IMR-90 (cell line): ENCODE results near the gene PHACTR2. TPM values are rescaled to one million over a fixed set of nuclear protein-coding genes. Genes with fewer than 3 reads are reported as not detected.

Experiments used
- ATAC-seq: fragments of 200-7000 bp; cut with Tn5 transposase; 2 replicates; pipeline ENCODE4 v1.9.1; 2020; ENCODE audit warnings: low read depth, mild to moderate bottlenecking, moderate library complexity
- BruUV-seq: library from RNA; stranded (reverse); fragments of 400-500 nt; replicated peaks from 2 replicates; lab custom pipeline; 2021; lab: Mats Ljungman, UMichigan
- CTCF ChIA-PET: fragments of 300-600 bp; formaldehyde crosslinking; extraction: SDS; loops from one replicate; lab custom pipeline; 2021; ENCODE audit warnings: antibody characterized with exemption; lab: Yijun Ruan, JAX
- POLR2A ChIA-PET: fragments of 300-600 bp; sonication (Branson Sonifier 250); formaldehyde crosslinking; loops from one replicate; lab custom pipeline; 2022; ENCODE audit warnings: antibody characterized with exemption; ENCODE audit not compliant: unreplicated experiment; lab: Charles Lee
- DNase-seq: peaks from one replicate; pipeline ENCODE4 v3.0.0; 2013
- H2AFZ ChIP-seq: replicated peaks from 2 replicates; pipeline ENCODE3; 2013; ENCODE audit warnings: low read length, mild to moderate bottlenecking; ENCODE audit not compliant: poor library complexity
- H2AK5ac ChIP-seq: 2 replicates; pipeline ENCODE4 v1.6.1; 2013; ENCODE audit warnings: low read depth, low read length, inconsistent platforms
- H2AK9ac ChIP-seq: replicated peaks from 2 replicates; pipeline ENCODE3; 2013; ENCODE audit warnings: mild to moderate bottlenecking, low read depth, low read length, moderate library complexity; ENCODE audit not compliant: poor library complexity
- H2BK120ac ChIP-seq: 2 replicates; pipeline ENCODE4 v1.6.1; 2013; ENCODE audit warnings: low read depth, low read length, inconsistent platforms
- H2BK15ac ChIP-seq: 3 replicates; pipeline ENCODE4 v1.6.1; 2013; ENCODE audit warnings: low read depth, low read length, inconsistent platforms
- H2BK20ac ChIP-seq: 2 replicates; pipeline ENCODE4 v1.6.1; 2013; ENCODE audit warnings: low read depth, mild to moderate bottlenecking, inconsistent platforms, low read length, moderate library complexity
- H2BK5ac ChIP-seq: 2 replicates; pipeline ENCODE4 v1.6.1; 2013; ENCODE audit warnings: mild to moderate bottlenecking, low read depth, low read length, inconsistent platforms; ENCODE audit not compliant: poor library complexity, severe bottlenecking
- H3K14ac ChIP-seq: replicated peaks from 2 replicates; pipeline ENCODE4 v1.6.1; 2013; ENCODE audit warnings: low read depth, low read length, inconsistent platforms
- H3K18ac ChIP-seq: 2 replicates; pipeline ENCODE4 v1.6.1; 2013; ENCODE audit warnings: low read depth, low read length, control low read depth
- H3K23ac ChIP-seq: 2 replicates; pipeline ENCODE4 v1.6.1; 2013; ENCODE audit warnings: low read depth, low read length, inconsistent platforms
- H3K27ac ChIP-seq: 2 replicates; pipeline ENCODE4 v1.5.1; 2013; ENCODE audit warnings: mild to moderate bottlenecking, control low read depth, low read length; ENCODE audit not compliant: insufficient read depth
- H3K27me3 ChIP-seq: 2 replicates; pipeline ENCODE4 v1.6.1; 2013; ENCODE audit warnings: low read length; ENCODE audit not compliant: control insufficient read depth, insufficient read depth
- H3K36me3 ChIP-seq: 2 replicates; pipeline ENCODE4 v1.6.1; 2013; ENCODE audit warnings: low read length, mixed read lengths; ENCODE audit not compliant: control insufficient read depth, insufficient read depth
- H3K4ac ChIP-seq: 2 replicates; pipeline ENCODE4 v1.6.1; 2013; ENCODE audit warnings: low read depth, low read length, inconsistent platforms
- H3K4me1 ChIP-seq: 2 replicates; pipeline ENCODE4 v1.6.1; 2013; ENCODE audit warnings: low read length, mixed read lengths; ENCODE audit not compliant: control insufficient read depth, insufficient read depth
- H3K4me2 ChIP-seq: 2 replicates; pipeline ENCODE4 v1.6.1; 2013; ENCODE audit warnings: low read depth, mild to moderate bottlenecking, control low read depth, low read length, moderate library complexity
- H3K4me3 ChIP-seq: 2 replicates; pipeline ENCODE4 v1.5.1; 2013; ENCODE audit warnings: low read depth, mild to moderate bottlenecking, control low read depth, low read length, moderate library complexity; ENCODE audit not compliant: insufficient read depth
- H3K56ac ChIP-seq: 2 replicates; pipeline ENCODE4 v1.6.1; 2013; ENCODE audit warnings: low read length, inconsistent platforms; ENCODE audit not compliant: insufficient read depth; ENCODE audit errors: extremely low read depth
- H3K79me1 ChIP-seq, 2 experiments: 2 replicates each; pipeline ENCODE4 v1.6.1; 2013; ENCODE audit warnings: low read length in 2 of 2, inconsistent platforms in 1 of 2, low read depth in 1 of 2
- H3K9ac ChIP-seq: 2 replicates; pipeline ENCODE4 v1.6.1; 2013; ENCODE audit warnings: low read depth, low read length, control low read depth
- H3K9me1 ChIP-seq: 2 replicates; pipeline ENCODE4 v1.6.1; 2013; ENCODE audit warnings: low read length, inconsistent platforms; ENCODE audit not compliant: insufficient read depth
- H3K9me3 ChIP-seq: 2 replicates; pipeline ENCODE4 v1.6.1; 2013; ENCODE audit warnings: low read length; ENCODE audit not compliant: control insufficient read depth, insufficient read depth
- H4K20me1 ChIP-seq: 2 replicates; pipeline ENCODE4 v1.6.1; 2013; ENCODE audit warnings: low read length, inconsistent platforms; ENCODE audit not compliant: insufficient read depth
- H4K5ac ChIP-seq: 2 replicates; pipeline ENCODE4 v1.6.1; 2013; ENCODE audit warnings: mild to moderate bottlenecking, low read depth, low read length, control low read depth
- H4K8ac ChIP-seq, 2 experiments: 2 replicates each; pipeline ENCODE4 v1.6.1; 2013; ENCODE audit warnings: low read depth in 2 of 2, low read length in 2 of 2, control low read depth in 1 of 2, inconsistent platforms in 1 of 2
- H4K91ac ChIP-seq: 2 replicates; pipeline ENCODE4 v1.6.1; 2013; ENCODE audit warnings: low read depth, low read length, inconsistent platforms; ENCODE audit not compliant: insufficient read depth
- CHD1 ChIP-seq: IDR thresholded peaks from 2 replicates; pipeline ENCODE4 v1.6.1; 2012; ENCODE audit warnings: low read depth, low read length, improper control_type of control experiment
- MAFK ChIP-seq: IDR thresholded peaks from 2 replicates; pipeline ENCODE4 v1.6.1; 2012; ENCODE audit warnings: low read depth, low read length, improper control_type of control experiment
- MXI1 ChIP-seq: IDR thresholded peaks from 2 replicates; pipeline ENCODE4 v1.6.1; 2012; ENCODE audit warnings: low read depth, mild to moderate bottlenecking, low read length, moderate library complexity, borderline replicate concordance
- NFE2L2 ChIP-seq: fragments of 150-350 bp; IDR thresholded peaks from 2 replicates; pipeline ENCODE4 v1.6.1; 2016; ENCODE audit warnings: low read depth, mild to moderate bottlenecking, low read length
- RFX5 ChIP-seq: IDR thresholded peaks from 2 replicates; pipeline ENCODE4 v1.8.0; 2012; ENCODE audit warnings: low read depth, mild to moderate bottlenecking, low read length, moderate library complexity
- SMC3 ChIP-seq: fragments of 150-350 bp; IDR thresholded peaks from 2 replicates; pipeline ENCODE4 v1.6.1; 2016; ENCODE audit warnings: low read depth, mild to moderate bottlenecking, antibody characterized with exemption, low read length, moderate library complexity
- WGBS, 2 experiments: methylation state at CpG; one replicate each; pipeline versions ENCODE4 v1.1.5 to v1.1.7; 2013; ENCODE audit warnings: missing lambda C conversion rate in 2 of 2; ENCODE audit not compliant: insufficient read length in 1 of 2; ENCODE audit errors: extremely low coverage in 2 of 2; 5-methylcytosine and 5-hydroxymethylcytosine counted together
- dilution Hi-C: fragments of 300-500 bp; cut with HindIII; formaldehyde crosslinking; loops from one replicate; pipeline ENCODE4 v1.14.3; 2018; ENCODE audit warnings: low sequenced_read_pairs; ENCODE audit not compliant: unreplicated experiment
- in situ Hi-C: fragments of 300-500 bp; cut with MboI; formaldehyde crosslinking; loops from 3 replicates; pipeline ENCODE4 v1.14.3; 2019; ENCODE audit warnings: low sequenced_read_pairs, inconsistent platforms, mixed read lengths
- intact Hi-C: fragments of 100-400 bp; cut with micrococcal nuclease; formaldehyde crosslinking; loops from 2 replicates; pipeline ENCODE4 v1.10.0; 2022
- polyA plus RNA-seq, 3 experiments: library from polyadenylated mRNA; depleted of rRNA; stranded (reverse); fragments of >200 nt; gene quantifications; 2 replicates each; pipeline ENCODE4 v1.2.3, GENCODE V29; 2012; ENCODE audit warnings: low replicate concordance in 1 of 3
- total RNA-seq: library from RNA; depleted of rRNA; stranded (reverse); fragments of >200 nt; gene quantifications from 2 replicates; pipeline ENCODE4 v1.2.3, GENCODE V29; 2012
- TF ChIP-seq, protein P1 (sequence below): fragments of 150-350 bp; IDR thresholded peaks from 2 replicates; pipeline ENCODE4 v1.6.1; 2016; ENCODE audit warnings: low read depth, mild to moderate bottlenecking, low read length, moderate library complexity, borderline replicate concordance

The PHACTR2 gene
- total and polyA plus RNA-seq, 2 of the 4 experiments (the other 2 are of a cell fraction) = 14.5 to 74.2 TPM

DNA sequence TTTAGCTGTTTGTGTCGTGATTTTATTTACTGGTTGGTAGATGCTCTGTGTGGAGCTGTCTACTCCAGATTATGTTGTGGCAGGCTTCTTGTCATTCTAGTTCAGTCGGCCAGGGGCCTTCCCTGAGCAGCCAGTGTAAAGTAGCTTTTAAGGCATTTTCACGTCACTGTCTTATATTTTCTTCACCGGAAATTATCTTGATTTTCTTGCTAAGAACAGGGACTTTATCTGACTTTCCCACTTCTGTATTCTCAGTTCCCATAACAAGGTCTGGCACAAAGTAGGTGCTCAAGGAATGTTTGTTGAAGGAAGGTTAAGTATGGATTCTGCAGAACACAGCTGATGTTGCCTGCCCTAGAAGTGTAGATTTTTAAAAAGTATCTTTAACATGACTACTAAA is 166.2 kb downstream of the PHACTR2 start:
- Histone ChIP-seq H2BK15ac (no peak overlapping the region), H4K8ac (peak overlapping the region; percentile 94 to 95), H3K36me3 (peaks cover 20% of the 10 kb centered on the region), H3K23ac (0 out of 2 replicates have a peak overlapping the region, but pooled peaks have one; percentile 90), H3K27ac (no peak overlapping the region), H3K4me1 (peaks cover 3% of the 10 kb centered on the region; the same call in 1 of the 2 replicates), H2AK5ac (no peak overlapping the region), H4K20me1 (no peaks in the 10 kb centered on the region), H2BK20ac (no peak overlapping the region), H3K79me1 (peaks cover 24 to 42% of the 10 kb centered on the region in 2 experiments; a peak in 3 of 4 replicates), H3K9ac (peak overlapping the region; percentile 97), H3K56ac (peak overlapping the region; percentile 45), H4K91ac (no peak overlapping the region), H2BK120ac (no peak overlapping the region), H3K4ac (peak overlapping the region; percentile 90; the same call in 1 of the 2 replicates), H3K14ac (no peak overlapping the region), H2AFZ (no peak overlapping the region), H3K4me3 (peak overlapping the region; percentile 86), H4K5ac (peak overlapping the region; percentile 73; the same call in 1 of the 2 replicates), H3K4me2 (peak overlapping the region; percentile 99), H3K9me1 (peaks cover 5% of the 10 kb centered on the region), H3K18ac (no peak overlapping the region), H2AK9ac (no peak overlapping the region), H3K9me3 (no peaks in the 10 kb centered on the region), H2BK5ac (peak overlapping the region; percentile 80), H3K27me3 (no peaks in the 10 kb centered on the region)
- in situ Hi-C loops = no loop called here
- ChIA-PET POLR2A (no interaction called here), CTCF (interaction anchor here (0.7 to 1.5 kb wide), 2 partner anchors 19 to 193 kb away, joined by 3 to 4 read pairs; no protein-coding TSS in a partner anchor)
- BruUV-seq = no TSS peak
- intact Hi-C loops = loop anchor here (10.0 kb wide), 1 partner anchor 171 kb away; no protein-coding TSS in a partner anchor
- no CpG with 5 or more reads among the region's 4 CpGs for WGBS, 2 experiments
- no peak for TF ChIP-seq MXI1
- no peak for TF ChIP-seq MAFK
- no peak for TF ChIP-seq RFX5
- no peak for TF ChIP-seq CHD1
- no peak for TF ChIP-seq SMC3
- TF ChIP-seq NFE2L2 = no peak
- TF ChIP-seq, protein P1, sequence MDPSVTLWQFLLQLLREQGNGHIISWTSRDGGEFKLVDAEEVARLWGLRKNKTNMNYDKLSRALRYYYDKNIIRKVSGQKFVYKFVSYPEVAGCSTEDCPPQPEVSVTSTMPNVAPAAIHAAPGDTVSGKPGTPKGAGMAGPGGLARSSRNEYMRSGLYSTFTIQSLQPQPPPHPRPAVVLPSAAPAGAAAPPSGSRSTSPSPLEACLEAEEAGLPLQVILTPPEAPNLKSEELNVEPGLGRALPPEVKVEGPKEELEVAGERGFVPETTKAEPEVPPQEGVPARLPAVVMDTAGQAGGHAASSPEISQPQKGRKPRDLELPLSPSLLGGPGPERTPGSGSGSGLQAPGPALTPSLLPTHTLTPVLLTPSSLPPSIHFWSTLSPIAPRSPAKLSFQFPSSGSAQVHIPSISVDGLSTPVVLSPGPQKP = no peak
- ATAC-seq (no peak), DNase-seq (peak; percentile 11)
- dilution Hi-C loops = no loop called here
